Activated T-helper 2 cell treated with anti-CD3 and anti-CD28 coated beads, Interferon-gamma antibody, Interleukin-2, Interleukin-4, amounts not matched to agents 10 μg/mL and 5 μg/mL and 100 μg/mL, durations not matched to agents 14 hours and 24 hours and 36 hours (primary cell): ENCODE data around the gene EFEMP2. TPM values are rescaled to one million over a fixed set of nuclear protein-coding genes. Genes with fewer than 3 reads are reported as not detected.
"Not testable (repeated sequence)": the region's sequence is repeated elsewhere in the genome, so short reads cannot be mapped to it uniquely, and the experiment has no call there.

Experiments used
- DNase-seq: peaks from one replicate; pipeline ENCODE4 v3.0.0; 2021; ENCODE audit warnings: low spot score
- H3K27ac Mint-ChIP-seq: one replicate; pipeline ENCODE4 v1.8.0; 2021; ENCODE audit warnings: mixed read lengths
- H3K27me3 Mint-ChIP-seq: one replicate; pipeline ENCODE4 v1.8.0; 2021; ENCODE audit warnings: low read depth, mixed read lengths
- H3K36me3 Mint-ChIP-seq: one replicate; pipeline ENCODE4 v1.8.0; 2021; ENCODE audit warnings: low read depth, mixed read lengths
- H3K4me1 Mint-ChIP-seq: one replicate; pipeline ENCODE4 v1.8.0; 2021; ENCODE audit warnings: low read depth, mixed read lengths
- H3K4me3 Mint-ChIP-seq: one replicate; pipeline ENCODE4 v1.8.0; 2021; ENCODE audit warnings: low read depth, mild to moderate bottlenecking, moderate library complexity, mixed read lengths
- H3K9me3 Mint-ChIP-seq: one replicate; pipeline ENCODE4 v1.8.0; 2021; ENCODE audit warnings: mixed read lengths
- intact Hi-C: fragments of 100-400 bp; cut with micrococcal nuclease; formaldehyde crosslinking; loops from one replicate; pipeline ENCODE4 v1.15.1; 2023
- total RNA-seq: library from RNA; stranded (reverse); gene quantifications from 2 replicates; pipeline ENCODE4 v1.2.3, GENCODE V29; 2022

EFEMP2 gene
- total RNA-seq, 1 donor from 2014 or later: 8.8 TPM

- Mint-ChIP-seq H3K27ac (no peak overlapping the region), H3K4me1 (peaks cover 6% of the 10 kb centered on the region), H3K27me3 (no peaks in the 10 kb centered on the region), H3K36me3 (peaks cover 53% of the 10 kb centered on the region), H3K4me3 (no peak overlapping the region), H3K9me3 (peaks cover 9% of the 10 kb centered on the region)
- peak; percentile 10 for DNase-seq
- intact Hi-C loops: loop anchor here (10.0 kb wide), 2 partner anchors 276 to 766 kb away; partner anchors contain the start of genes CDCA5, EHBP1L1, FAM89B and ZFPL1
Observed at GRCh38 chr11:65850217-65851082, 22.1 kb downstream of the EFEMP2 start.

DNA sequence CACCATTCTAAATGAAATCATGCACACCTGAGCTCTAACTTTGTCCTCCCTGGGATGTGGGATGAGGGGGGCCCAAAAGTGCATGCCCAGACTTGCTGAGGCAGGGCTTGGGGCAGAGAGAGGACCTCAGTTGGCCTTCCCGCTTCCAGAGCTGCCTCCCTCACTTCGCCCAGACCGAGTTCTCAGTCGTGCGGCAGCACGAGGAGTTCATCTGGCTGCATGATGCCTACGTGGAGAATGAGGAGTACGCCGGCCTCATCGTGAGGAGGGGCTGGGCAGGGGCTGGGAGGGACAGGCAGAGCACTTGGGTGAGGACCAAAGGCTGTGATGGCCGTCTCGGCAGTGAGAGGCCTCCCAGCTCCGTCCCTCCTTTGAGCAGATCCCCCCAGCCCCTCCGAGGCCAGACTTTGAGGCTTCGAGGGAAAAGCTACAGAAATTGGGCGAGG lies 22.8 kb downstream of the EFEMP2 start:
- no peak for DNase-seq
- H3K9me3 Mint-ChIP-seq: peaks cover 9% of the 10 kb centered on the region
- no peak overlapping the region for H3K4me3 Mint-ChIP-seq
- intact Hi-C loops: loop anchor here (10.0 kb wide), 2 partner anchors 275 to 765 kb away; partner anchors contain the start of genes CDCA5, EHBP1L1, FAM89B and ZFPL1
- peaks cover 46% of the 10 kb centered on the region for H3K36me3 Mint-ChIP-seq
- H3K27ac Mint-ChIP-seq: no peak overlapping the region
- H3K27me3 Mint-ChIP-seq: no peaks in the 10 kb centered on the region
- H3K4me1 Mint-ChIP-seq: peaks cover 4% of the 10 kb centered on the region

DNA sequence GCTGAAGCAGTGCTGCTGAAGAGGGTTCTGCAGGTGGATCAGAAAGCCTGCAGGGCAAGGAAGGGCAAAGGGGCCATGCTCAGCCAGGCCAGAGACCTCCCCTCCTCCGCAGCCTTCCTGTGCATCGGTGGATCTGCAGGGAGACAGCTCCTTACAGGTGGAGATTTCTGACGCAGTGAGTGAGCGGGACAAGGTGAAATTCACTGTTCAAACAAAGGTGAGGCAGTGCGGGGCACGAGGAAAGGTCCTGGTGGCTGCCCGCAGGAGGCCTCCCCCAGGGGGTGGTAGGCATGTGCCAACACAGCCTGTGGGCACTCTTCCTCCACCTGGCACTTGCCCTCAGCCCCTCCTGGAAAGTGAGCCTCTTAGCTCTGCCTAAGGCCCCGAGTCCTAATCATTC lies 23.2 kb downstream of the EFEMP2 start:
- peaks cover 3% of the 10 kb centered on the region for H3K4me1 Mint-ChIP-seq
- H3K27me3 Mint-ChIP-seq: no peaks in the 10 kb centered on the region
- no peak overlapping the region for H3K27ac Mint-ChIP-seq
- DNase-seq: no peak
- H3K4me3 Mint-ChIP-seq: no peak overlapping the region
- H3K9me3 Mint-ChIP-seq: peaks cover 9% of the 10 kb centered on the region
- H3K36me3 Mint-ChIP-seq: peaks cover 42% of the 10 kb centered on the region
- intact Hi-C loops: no loop called here

GRCh38 chr11:65848693-65849092 lies 23.9 kb downstream of the EFEMP2 start:
- DNase-seq, H3K27me3 Mint-ChIP-seq, H3K27ac Mint-ChIP-seq, H3K9me3 Mint-ChIP-seq, H3K4me3 Mint-ChIP-seq, intact Hi-C loops, H3K4me1 Mint-ChIP-seq: not testable (repeated sequence)
- H3K36me3 Mint-ChIP-seq: peaks cover 35% of the 10 kb centered on the region

DNA sequence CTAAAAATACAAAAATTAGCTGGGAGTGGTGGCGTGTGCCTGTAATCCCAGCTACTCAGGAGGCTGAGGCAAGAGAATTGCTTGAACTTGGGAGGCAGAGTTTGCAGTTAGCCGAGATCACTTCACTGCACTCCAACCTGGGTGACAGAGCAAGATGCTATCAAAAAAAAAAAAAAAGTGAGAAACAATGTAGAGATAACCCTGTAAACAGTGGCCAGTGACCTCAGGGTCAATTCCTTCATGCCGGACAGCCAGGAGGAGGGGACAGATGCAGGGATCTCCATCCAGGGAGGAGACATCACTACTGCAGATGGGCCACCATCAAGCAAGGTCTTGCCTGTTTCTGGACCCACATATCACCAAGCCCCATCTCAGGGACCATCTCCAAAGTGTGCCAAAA lies 24.9 kb downstream of the EFEMP2 start:
- no peak for DNase-seq
- Mint-ChIP-seq H3K4me3 (no peak overlapping the region), H3K36me3 (peaks cover 26% of the 10 kb centered on the region), H3K27me3 (no peaks in the 10 kb centered on the region), H3K9me3 (peaks cover 9% of the 10 kb centered on the region), H3K4me1 (no peaks in the 10 kb centered on the region), H3K27ac (no peak overlapping the region)
- intact Hi-C loops: no loop called here

GRCh38 chr11:65844231-65844872 lies 28.2 kb downstream of the EFEMP2 start:
- no peaks in the 10 kb centered on the region for H3K27me3 Mint-ChIP-seq
- H3K27ac Mint-ChIP-seq: no peak overlapping the region
- no peak overlapping the region for H3K4me3 Mint-ChIP-seq
- DNase-seq: no peak
- H3K4me1 Mint-ChIP-seq: no peaks in the 10 kb centered on the region
- intact Hi-C loops: no loop called here
- no peaks in the 10 kb centered on the region for H3K9me3 Mint-ChIP-seq
- no peaks in the 10 kb centered on the region for H3K36me3 Mint-ChIP-seq

GRCh38 chr11:65843811-65844210 lies 28.8 kb downstream of the EFEMP2 start:
- Mint-ChIP-seq H3K9me3 (no peaks in the 10 kb centered on the region), H3K36me3 (no peaks in the 10 kb centered on the region), H3K27ac (no peak overlapping the region), H3K27me3 (no peaks in the 10 kb centered on the region), H3K4me3 (no peak overlapping the region), H3K4me1 (no peaks in the 10 kb centered on the region)
- no peak for DNase-seq
- intact Hi-C loops: no loop called here

GRCh38 chr11:65842144-65842543 lies 30.5 kb downstream of the EFEMP2 start:
- Mint-ChIP-seq H3K36me3 (no peaks in the 10 kb centered on the region), H3K4me1 (no peaks in the 10 kb centered on the region), H3K27me3 (no peaks in the 10 kb centered on the region), H3K9me3 (no peaks in the 10 kb centered on the region), H3K27ac (no peak overlapping the region), H3K4me3 (no peak overlapping the region)
- intact Hi-C loops: no loop called here
- no peak for DNase-seq

GRCh38 chr11:65834202-65834601 lies 38.4 kb downstream of the EFEMP2 start:
- Mint-ChIP-seq H3K36me3 (no peaks in the 10 kb centered on the region), H3K27me3 (peaks cover 7% of the 10 kb centered on the region), H3K9me3 (no peaks in the 10 kb centered on the region), H3K4me3 (no peak overlapping the region), H3K4me1 (peaks cover 17% of the 10 kb centered on the region), H3K27ac (no peak overlapping the region)
- DNase-seq: no peak
- intact Hi-C loops: no loop called here

DNA sequence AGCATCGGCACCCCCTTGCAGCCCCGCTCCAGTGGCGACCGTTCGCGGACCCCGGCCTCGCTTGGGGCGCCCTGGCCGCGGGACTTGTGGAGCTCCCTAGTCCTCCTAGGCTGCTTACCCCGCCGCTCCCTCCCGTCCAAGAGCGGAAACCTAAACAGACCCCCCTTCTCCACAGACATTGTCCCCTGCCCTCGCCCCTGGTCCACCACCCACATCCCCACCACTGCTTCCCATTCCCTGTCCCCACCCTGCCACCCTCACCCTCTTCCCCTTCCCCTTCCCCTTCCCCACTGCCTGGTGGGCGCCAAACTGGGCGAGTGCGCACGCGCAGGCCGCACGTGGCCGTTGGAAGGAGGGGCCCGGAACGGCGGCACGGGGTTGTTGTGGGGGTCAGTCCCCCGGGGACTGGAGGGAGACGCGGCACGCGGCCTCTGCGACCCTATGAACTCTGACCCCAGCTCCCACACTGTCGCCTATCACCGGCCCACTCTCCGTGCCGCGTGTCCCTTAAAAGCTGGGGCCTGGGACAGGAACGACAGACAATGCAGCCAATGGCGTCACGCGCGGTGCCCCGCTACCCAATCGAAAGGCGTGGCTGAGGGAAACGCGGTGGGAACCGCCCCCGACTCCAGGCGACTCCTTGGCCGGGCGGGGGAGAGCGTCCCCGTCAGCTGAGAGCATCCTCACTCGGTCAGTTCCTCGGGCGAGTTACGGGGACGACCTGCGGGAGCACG lies 39.1 kb downstream of the EFEMP2 start, which contains the start of gene SNX32:
Gene SNX32 (plus strand): TSS at position 667 of the 734 bp plus-strand sequence. CDS start 103 bp downstream, outside the sequence.
- peak; percentile 95 for DNase-seq
- Mint-ChIP-seq H3K4me1 (peaks cover 20% of the 10 kb centered on the region), H3K36me3 (no peaks in the 10 kb centered on the region), H3K27ac (no peak within 1 kb of the TSS), H3K9me3 (no peaks in the 10 kb centered on the region), H3K27me3 (peaks cover 7% of the 10 kb centered on the region), H3K4me3 (no peak within 1 kb of the TSS)
- intact Hi-C loops: no loop called here

- H3K4me3 Mint-ChIP-seq: peak overlapping the region; percentile 30
- not testable (repeated sequence) for H3K27ac Mint-ChIP-seq
Observed at GRCh38 chr11:65832231-65832630, 40.4 kb downstream of the EFEMP2 start.

GRCh38 chr11:65829459-65829858 lies 43.1 kb downstream of the EFEMP2 start:
- no peaks in the 10 kb centered on the region for H3K9me3 Mint-ChIP-seq
- H3K36me3 Mint-ChIP-seq: no peaks in the 10 kb centered on the region
- H3K4me1 Mint-ChIP-seq: peaks cover 27% of the 10 kb centered on the region
- H3K4me3 Mint-ChIP-seq: no peak overlapping the region
- H3K27me3 Mint-ChIP-seq: peaks cover 7% of the 10 kb centered on the region
- no peak overlapping the region for H3K27ac Mint-ChIP-seq
- intact Hi-C loops: no loop called here
- no peak for DNase-seq

More at GRCh38 chr11:65832231-65832630, 40.4 kb downstream of the EFEMP2 start:
- H3K27me3 Mint-ChIP-seq, DNase-seq, intact Hi-C loops, H3K36me3 Mint-ChIP-seq, H3K9me3 Mint-ChIP-seq: not testable (repeated sequence)
- H3K4me1 Mint-ChIP-seq: peaks cover 27% of the 10 kb centered on the region
